Stimulated activated CD4-positive, alpha-beta T cell treated with anti-CD3 and anti-CD28 coated beads, Interleukin-12 subunit alpha, Interleukin-12 subunit beta, amount 100 ng/mL, for 4 hours (primary cell): ENCODE results near the gene PLPPR5.
A peak's percentile ranks its signal among the peaks of the same experiment; 100 is the strongest.
"Not testable (repeated sequence)": the region's sequence is repeated elsewhere in the genome, so short reads cannot be mapped to it uniquely, and the experiment has no call there.

Source experiments
- DNase-seq: peaks from one replicate; pipeline ENCODE4 v3.0.0-alpha.2; 2020

PLPPR5 gene

GRCh38 chr1:99004861-99005442 lies at the start of gene PLPPR5:
TSS of gene PLPPR5 (minus strand) at chr1:99004861. CDS start at chr1:99004671, 190 bp downstream.
- peak; percentile 13 for DNase-seq

- DNase-seq: no peak
Measured at GRCh38 chr1:99051611-99052283, 47.1 kb upstream of the PLPPR5 start.

- no peak for DNase-seq
Measured at GRCh38 chr1:99049745-99050144, 45.1 kb upstream of the PLPPR5 start.

DNA sequence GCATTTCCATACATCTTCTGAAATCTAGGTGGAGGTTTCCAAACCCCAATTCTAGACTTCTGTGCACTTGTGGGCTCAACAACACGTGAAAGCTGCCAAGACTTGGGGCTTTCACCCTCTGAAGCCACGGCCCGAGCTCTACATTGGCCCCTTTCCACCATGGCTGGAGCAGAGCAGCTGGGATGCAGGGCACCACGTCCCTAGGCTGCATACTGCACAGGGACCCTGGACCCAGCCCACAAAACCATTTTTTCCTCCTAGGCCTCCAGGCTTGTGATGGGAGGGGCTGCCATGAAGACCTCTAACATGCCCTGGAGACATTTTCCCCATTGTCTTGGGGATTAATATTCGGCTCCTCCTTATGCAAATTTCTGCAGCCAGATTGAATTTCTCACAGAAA lies 32.1 kb upstream of the PLPPR5 start:
- not testable (repeated sequence) for DNase-seq

- DNase-seq: no peak
Measured at GRCh38 chr1:99018313-99018712, 13.7 kb upstream of the PLPPR5 start.

DNA sequence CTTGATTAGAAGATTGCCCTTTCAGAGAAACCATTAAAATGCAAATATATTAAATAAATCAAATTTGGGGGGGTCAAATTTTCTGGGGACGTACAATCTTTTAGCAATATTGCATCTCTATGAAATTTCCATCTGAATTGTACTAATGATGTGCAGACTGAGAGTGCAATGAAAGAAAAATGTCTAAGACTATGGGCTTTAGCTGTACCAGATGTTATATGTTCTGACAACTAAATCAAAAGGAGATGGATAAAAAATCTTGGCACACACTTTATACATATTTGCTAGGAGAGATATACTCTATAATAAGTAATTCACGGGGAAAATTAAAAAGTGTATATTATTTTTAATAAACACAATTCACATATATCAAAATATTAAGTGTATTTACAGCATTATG lies 13.0 kb upstream of the PLPPR5 start:
- no peak for DNase-seq

- no peak for DNase-seq
Measured at GRCh38 chr1:99010679-99011078, 6.0 kb upstream of the PLPPR5 start.

GRCh38 chr1:99007366-99007765 lies 2.7 kb upstream of the PLPPR5 start:
- DNase-seq: no peak

DNA sequence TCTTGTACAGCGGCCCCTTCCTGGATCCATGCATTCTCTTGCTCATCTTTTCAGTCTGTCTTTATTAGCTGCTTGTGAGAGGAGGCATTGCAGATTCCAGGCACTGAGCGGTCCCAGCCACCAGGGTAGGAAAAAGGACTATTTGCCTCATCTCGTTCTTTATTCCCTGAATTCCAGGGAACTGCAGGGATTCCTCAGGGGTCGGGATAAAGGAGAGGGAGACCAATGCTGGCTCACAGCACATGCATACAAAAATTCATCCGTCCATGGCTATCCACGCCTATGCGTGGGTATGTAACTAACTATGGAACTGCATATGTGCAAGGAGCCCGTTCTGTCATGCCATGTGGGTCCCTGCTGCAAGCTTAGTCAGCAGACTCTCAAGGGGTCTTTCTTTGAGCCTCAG lies 879 bp upstream of the PLPPR5 start:
- DNase-seq: no peak

- DNase-seq: peak; percentile 18
Measured at GRCh38 chr1:99004254-99004860, 304 bp downstream of the PLPPR5 start.

GRCh38 chr1:99003581-99004253 lies 944 bp downstream of the PLPPR5 start:
- DNase-seq: no peak

- no peak for DNase-seq
Measured at GRCh38 chr1:98992844-98993243, 11.8 kb downstream of the PLPPR5 start.

DNA sequence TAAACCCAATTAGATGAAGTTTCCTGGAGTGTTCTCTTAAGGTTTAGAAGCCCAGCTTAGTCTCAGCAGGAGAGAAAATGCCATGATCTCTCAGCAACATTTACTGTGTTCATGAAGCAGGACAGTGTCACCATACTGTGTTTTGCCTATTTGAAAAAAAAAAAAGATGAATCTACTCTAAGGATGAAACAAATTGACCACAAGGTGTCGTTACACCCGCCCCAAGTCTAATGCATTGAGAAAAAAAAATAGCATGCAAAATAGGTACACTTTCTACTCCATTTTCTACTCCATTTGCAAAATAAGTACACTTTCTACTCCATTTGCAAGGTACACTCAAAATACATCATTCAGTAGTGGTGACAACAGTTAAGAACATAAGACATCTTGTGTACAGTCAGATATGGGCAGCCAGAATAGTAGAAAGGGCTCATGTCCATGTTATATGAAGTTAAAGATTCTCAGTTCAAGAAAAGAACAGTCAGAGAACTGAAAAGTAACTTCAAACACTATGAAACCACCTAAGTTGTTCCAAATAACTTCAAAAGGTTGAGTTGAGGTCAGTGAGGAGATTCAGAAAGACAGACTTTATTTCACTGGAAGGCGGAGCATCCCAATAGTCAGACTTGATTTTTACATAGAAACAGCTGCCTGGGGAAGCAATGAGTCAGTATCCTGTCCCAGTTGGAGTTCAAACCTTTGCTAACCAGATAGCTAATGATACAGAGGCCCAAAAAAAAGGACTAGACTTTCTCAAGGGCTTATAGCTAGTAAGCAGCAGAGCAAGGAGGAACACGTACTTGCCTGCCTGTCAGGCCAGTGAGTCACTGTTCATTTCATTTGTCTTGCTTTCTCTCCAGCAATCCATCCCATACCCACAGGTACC lies 13.3 kb downstream of the PLPPR5 start:
- no peak for DNase-seq

DNA sequence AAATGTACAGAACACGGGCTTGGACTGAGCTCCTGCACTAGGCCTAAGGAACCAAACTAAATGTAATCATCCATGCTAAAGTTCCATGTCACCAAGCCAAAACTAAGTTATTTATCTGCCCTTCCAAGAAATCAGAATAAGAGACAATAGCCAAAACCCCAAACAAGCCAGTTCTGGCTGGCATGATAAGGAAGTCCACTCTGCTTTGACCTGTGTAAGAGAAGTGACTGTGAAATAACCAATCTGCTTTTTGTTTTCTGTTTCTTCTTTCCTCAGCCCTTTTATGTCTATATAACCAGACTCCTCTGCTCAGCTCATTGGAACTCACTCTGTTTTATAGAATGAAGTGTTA lies 15.1 kb downstream of the PLPPR5 start:
- DNase-seq: no peak

- DNase-seq: no peak
Measured at GRCh38 chr1:98988904-98989555, 15.6 kb downstream of the PLPPR5 start.

GRCh38 chr1:98985687-98986086 lies 19.0 kb downstream of the PLPPR5 start:
- no peak for DNase-seq

DNA sequence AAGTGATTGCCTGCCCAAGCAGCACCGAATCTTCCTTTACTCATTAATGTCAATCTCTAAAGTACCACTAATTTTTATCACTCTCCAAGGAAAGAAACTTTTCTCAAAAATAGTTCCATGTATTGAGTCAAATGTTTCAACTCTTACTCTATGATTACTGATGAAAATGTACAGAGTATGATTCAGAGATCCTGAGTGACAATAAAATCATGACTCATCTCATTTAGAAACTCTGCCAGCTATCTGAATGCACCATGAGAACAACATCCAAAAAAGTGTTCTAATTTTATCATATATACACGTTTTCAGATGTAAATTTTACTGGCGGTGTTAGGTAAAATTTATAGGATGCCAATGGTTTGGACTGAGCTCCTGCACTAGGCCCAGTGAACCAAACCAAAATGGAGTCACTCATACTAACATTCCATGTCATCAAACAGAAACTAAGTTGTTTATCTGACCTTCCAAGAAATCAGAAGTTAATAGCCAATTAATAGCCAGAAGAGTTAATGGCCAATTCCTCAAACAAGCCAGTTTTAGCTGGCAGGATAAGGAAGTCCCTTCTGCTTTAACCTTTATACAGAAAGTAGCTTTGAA lies 22.6 kb downstream of the PLPPR5 start:
- DNase-seq: no peak

DNA sequence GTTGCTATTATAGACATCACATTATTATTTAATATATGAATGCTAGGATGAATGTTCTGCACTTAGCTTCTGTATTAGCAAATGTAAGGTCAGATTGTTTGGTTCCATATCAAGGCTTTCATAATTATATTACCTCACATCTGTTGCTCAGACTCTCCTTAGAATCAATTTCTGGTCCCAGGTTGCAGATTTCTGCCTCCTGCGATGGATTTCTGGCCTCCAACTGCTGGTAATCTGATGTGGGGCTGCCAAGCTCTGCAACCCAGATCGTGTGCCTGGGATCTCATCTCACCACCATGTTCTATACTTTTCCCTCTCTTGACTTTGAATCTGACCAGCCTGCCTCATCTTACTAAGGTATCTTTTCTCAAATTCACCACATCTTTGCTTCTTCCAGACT lies 25.2 kb downstream of the PLPPR5 start:
- DNase-seq: no peak

- DNase-seq: no peak
Measured at GRCh38 chr1:98975810-98976209, 28.9 kb downstream of the PLPPR5 start.

- no peak for DNase-seq
Measured at GRCh38 chr1:98975113-98975512, 29.5 kb downstream of the PLPPR5 start.

DNA sequence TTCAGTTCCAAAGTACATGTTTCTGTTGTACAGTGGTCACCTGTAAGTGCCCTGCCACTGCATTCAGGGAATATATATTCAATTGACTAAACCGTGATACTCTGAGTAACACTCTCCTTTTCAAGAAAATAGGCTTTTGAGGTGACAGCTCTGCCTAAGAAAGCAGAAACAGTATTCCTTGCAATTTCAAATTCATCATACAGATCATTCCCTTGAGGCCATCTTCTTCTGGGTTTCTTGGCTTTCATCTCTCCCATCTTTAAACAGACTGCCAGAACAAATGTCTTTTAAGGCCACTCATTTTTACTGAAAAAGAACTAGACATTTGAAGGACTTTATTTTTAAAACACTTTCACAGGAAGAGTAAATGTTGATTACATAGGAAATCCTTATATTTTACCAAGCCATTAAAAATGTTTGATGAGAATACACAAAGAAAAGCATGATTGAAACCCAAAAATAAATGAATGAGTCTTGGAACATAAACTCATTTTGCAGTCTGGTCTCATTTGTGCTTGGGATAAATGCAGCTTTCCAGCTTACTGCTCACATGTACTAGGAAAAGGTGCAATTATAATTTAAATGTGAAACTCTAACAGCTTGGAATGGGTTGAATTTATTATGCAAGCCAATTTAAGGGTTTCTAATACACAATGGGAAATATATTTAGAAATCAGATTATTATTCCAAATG lies 34.7 kb downstream of the PLPPR5 start:
- DNase-seq: no peak
